Measurements from ENCODE around the gene CHCHD3. TPM values are rescaled to one million over a fixed set of nuclear protein-coding genes. Genes with fewer than 3 reads are reported as not detected.
"Not testable (repeated sequence)": the region's sequence is repeated elsewhere in the genome, so short reads cannot be mapped to it uniquely, and the experiment has no call there.

Gene CHCHD3
- total RNA-seq, 1 donor from 2014 or later, result 42.6 TPM

- no peak for DNase-seq (ENCODE audit: low spot score)
Observed at GRCh38 chr7:132953468-132953867, 128.4 kb downstream of the CHCHD3 start.

GRCh38 chr7:132950725-132951124 is 131.2 kb downstream of the CHCHD3 start:
- no peak for DNase-seq (ENCODE audit: low spot score)

GRCh38 chr7:132947011-132947410 is 134.9 kb downstream of the CHCHD3 start:
- DNase-seq (ENCODE audit: low spot score), result no peak

- no peak for DNase-seq (ENCODE audit: low spot score)
Observed at GRCh38 chr7:132944774-132945173, 137.1 kb downstream of the CHCHD3 start.

- DNase-seq (ENCODE audit: low spot score), result no peak
Observed at GRCh38 chr7:132943645-132944044, 138.2 kb downstream of the CHCHD3 start.

- no peak for DNase-seq (ENCODE audit: low spot score)
Observed at GRCh38 chr7:132942701-132943100, 139.2 kb downstream of the CHCHD3 start.

GRCh38 chr7:132941905-132942304 is 140.0 kb downstream of the CHCHD3 start:
- DNase-seq (ENCODE audit: low spot score), result no peak

GRCh38 chr7:132941428-132941827 is 140.5 kb downstream of the CHCHD3 start:
- no peak for DNase-seq (ENCODE audit: low spot score)

GRCh38 chr7:132940084-132940483 is 141.8 kb downstream of the CHCHD3 start:
- no peak for DNase-seq (ENCODE audit: low spot score)

GRCh38 chr7:132939495-132939894 is 142.4 kb downstream of the CHCHD3 start:
- DNase-seq (ENCODE audit: low spot score), result no peak

- DNase-seq (ENCODE audit: low spot score), result no peak
Observed at GRCh38 chr7:132937286-132937685, 144.6 kb downstream of the CHCHD3 start.

GRCh38 chr7:132935608-132936007 is 146.3 kb downstream of the CHCHD3 start:
- DNase-seq (ENCODE audit: low spot score), result no peak

GRCh38 chr7:132934017-132934416 is 147.9 kb downstream of the CHCHD3 start:
- no peak for DNase-seq (ENCODE audit: low spot score)

- peak; percentile 87 for DNase-seq (ENCODE audit: low spot score)
Observed at GRCh38 chr7:132933072-132933458, 148.8 kb downstream of the CHCHD3 start.

- no peak for DNase-seq (ENCODE audit: low spot score)
Observed at GRCh38 chr7:132932296-132933071, 149.4 kb downstream of the CHCHD3 start.

GRCh38 chr7:132930881-132931280 is 151.0 kb downstream of the CHCHD3 start:
- DNase-seq (ENCODE audit: low spot score), result no peak

- not testable (repeated sequence) for DNase-seq (ENCODE audit: low spot score)
Observed at GRCh38 chr7:132929944-132930343, 151.9 kb downstream of the CHCHD3 start.

GRCh38 chr7:132919771-132920170 is 162.1 kb downstream of the CHCHD3 start:
- no peak for DNase-seq (ENCODE audit: low spot score)

GRCh38 chr7:132915647-132916046 is 166.2 kb downstream of the CHCHD3 start:
- no peak for DNase-seq (ENCODE audit: low spot score)

- no peak for DNase-seq (ENCODE audit: low spot score)
Observed at GRCh38 chr7:132910657-132911056, 171.2 kb downstream of the CHCHD3 start.

- DNase-seq (ENCODE audit: low spot score), result peak; percentile 43
Observed at GRCh38 chr7:132907380-132907940, 174.4 kb downstream of the CHCHD3 start.

- no peak for DNase-seq (ENCODE audit: low spot score)
Observed at GRCh38 chr7:132906193-132906835, 175.6 kb downstream of the CHCHD3 start.

GRCh38 chr7:132905136-132905535 is 176.8 kb downstream of the CHCHD3 start:
- not testable (repeated sequence) for DNase-seq (ENCODE audit: low spot score)

Measured in umbilical cord (tissue), 2 donors.